ENCODE results near the gene HMGB4. TPM values are rescaled to one million over a fixed set of nuclear protein-coding genes. Genes with fewer than 3 reads are reported as not detected.

HMGB4 gene
- total RNA-seq, 1 donor: not detected

DNA sequence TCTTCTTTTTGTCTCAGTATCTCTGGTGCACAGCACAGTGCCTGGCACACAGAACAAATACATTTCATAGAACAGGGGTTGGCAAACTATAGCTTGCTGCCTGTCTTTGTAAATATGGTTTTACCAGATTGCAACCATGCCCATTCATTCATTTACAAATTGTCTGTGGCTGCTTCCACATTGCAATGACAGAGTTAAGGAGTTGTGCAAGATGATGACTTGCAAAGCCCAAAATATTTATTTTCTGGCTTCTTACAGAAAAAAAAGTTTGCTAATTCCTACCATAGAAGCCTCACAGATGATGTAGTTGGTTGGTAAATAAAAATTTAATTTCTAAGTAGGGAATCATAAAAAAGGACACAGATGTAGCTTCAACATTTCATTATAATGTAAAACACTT, 11.2 kb upstream of the HMGB4 start:
- peak; percentile 6 for DNase-seq (ENCODE audit: low read depth)
- TF ChIP-seq, protein P1, sequence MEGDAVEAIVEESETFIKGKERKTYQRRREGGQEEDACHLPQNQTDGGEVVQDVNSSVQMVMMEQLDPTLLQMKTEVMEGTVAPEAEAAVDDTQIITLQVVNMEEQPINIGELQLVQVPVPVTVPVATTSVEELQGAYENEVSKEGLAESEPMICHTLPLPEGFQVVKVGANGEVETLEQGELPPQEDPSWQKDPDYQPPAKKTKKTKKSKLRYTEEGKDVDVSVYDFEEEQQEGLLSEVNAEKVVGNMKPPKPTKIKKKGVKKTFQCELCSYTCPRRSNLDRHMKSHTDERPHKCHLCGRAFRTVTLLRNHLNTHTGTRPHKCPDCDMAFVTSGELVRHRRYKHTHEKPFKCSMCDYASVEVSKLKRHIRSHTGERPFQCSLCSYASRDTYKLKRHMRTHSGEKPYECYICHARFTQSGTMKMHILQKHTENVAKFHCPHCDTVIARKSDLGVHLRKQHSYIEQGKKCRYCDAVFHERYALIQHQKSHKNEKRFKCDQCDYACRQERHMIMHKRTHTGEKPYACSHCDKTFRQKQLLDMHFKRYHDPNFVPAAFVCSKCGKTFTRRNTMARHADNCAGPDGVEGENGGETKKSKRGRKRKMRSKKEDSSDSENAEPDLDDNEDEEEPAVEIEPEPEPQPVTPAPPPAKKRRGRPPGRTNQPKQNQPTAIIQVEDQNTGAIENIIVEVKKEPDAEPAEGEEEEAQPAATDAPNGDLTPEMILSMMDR (IDR thresholded peaks at IDR 0.05; ENCODE audit: insufficient read depth, low read depth, low read length): no peak

DNA sequence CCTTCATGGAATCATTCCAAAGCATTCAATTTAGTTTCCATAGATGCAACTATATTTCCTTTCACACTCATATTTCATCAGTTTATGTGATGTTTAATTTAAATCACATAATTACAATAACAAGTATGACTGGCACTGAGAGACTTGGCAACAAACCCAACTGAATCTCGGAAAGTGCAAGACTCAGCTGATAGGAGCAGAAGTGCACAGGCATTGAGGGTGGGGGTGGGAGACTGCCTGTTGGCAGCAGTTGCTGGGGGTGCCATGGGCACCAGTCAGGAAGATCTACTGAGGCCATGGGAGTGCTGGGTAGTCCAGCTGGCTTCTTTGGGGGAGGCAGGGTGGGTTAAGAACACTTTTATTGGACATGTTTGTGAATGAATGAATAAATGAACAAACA, 10.4 kb upstream of the HMGB4 start:
- DNase-seq (ENCODE audit: low read depth): no peak
- TF ChIP-seq, protein P1 (IDR thresholded peaks at IDR 0.05; ENCODE audit: insufficient read depth, low read depth, low read length): no peak

More for the DNA sequence above, 11.2 kb upstream of the HMGB4 start:
- H3K4me3 ChIP-seq (ENCODE audit: low read depth, low read length): no peak overlapping the region

DNA sequence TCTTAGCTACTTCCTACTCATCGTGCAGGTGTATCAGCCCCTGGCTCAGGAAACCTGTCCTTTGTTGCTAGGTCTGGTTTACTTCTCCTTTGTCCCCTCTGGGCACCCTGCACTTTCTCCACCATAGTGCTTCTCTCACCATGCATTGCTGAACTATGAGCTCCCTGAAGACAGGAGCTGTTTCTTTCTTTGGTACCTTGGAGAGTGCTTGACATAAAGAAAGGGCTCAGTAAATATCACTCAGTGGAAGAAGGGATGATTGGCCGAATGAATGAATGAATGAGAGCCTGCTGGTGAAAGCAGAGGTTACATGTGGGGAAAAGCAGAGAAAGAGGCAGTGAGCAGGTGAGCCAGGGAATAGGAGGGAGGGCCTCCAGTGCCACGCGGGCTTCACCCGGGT, 9.8 kb upstream of the HMGB4 start:
- TF ChIP-seq, protein P1 (IDR thresholded peaks at IDR 0.05; ENCODE audit: insufficient read depth, low read depth, low read length): no peak
- no peak for DNase-seq (ENCODE audit: low read depth)
- H3K4me3 ChIP-seq (ENCODE audit: low read depth, low read length): no peak overlapping the region

More for the DNA sequence above, 10.4 kb upstream of the HMGB4 start:
- H3K4me3 ChIP-seq (ENCODE audit: low read depth, low read length): no peak overlapping the region

DNA sequence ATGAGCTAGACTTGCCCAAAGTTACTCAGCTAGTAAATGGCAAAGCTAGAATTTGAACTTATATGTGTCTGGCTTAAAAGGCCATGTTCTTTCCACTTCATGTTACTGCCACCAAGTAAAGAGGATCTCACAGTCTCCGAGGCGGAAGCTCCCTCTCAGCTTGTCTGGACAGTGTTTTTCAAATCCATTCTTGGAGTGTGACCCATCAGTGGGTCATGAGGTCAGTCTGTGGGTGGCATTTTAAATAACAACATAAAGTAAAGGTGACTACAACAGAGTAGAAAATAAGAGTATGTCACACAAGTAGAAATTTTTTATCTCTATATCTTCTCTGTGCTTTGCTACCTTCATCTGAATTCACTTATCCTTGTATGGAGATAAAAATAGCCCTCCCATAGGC, 3.2 kb upstream of the HMGB4 start:
- no peak overlapping the region for H3K4me3 ChIP-seq (ENCODE audit: low read depth, low read length)
- TF ChIP-seq, protein P1 (IDR thresholded peaks at IDR 0.05; ENCODE audit: insufficient read depth, low read depth, low read length): no peak
- DNase-seq (ENCODE audit: low read depth): no peak

DNA sequence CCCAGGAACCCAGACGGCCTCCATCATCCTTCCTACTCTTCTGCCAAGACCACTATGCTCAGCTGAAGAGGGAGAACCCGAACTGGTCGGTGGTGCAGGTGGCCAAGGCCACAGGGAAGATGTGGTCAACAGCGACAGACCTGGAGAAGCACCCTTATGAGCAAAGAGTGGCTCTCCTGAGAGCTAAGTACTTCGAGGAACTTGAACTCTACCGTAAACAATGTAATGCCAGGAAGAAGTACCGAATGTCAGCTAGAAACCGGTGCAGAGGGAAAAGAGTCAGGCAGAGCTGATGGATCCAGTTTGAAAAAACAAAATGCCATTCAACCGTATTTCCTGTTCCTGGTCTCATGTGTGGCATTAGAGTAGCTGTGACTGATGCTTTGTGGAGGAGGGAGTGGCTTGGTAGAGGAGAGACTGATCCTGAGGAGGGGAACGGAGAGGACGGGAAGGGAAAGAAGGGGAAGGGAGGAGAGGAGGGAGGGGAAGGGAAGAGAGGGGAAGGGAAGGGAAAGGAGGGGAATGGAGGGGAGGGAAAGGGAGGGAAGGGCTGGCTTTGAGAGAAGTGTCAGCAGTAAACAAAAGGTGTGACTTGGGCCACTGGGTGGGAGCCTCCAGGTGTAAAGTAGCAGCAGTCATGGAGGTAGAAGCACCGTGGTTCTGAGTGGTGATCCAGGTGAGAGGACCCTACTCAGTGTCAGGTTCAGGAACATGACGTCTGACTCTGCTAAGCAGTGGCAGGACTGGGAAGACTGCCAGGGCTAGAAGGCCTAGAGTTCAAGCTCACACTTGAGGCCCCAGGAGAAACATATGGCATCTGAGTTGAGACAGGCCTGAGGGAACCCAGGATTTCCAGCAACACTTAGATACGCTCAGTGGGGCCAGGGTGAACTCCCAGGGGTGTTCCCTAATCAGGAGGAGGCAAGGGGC, 846 bp downstream of the HMGB4 start:
- TF ChIP-seq, protein P1 (IDR thresholded peaks at IDR 0.05; ENCODE audit: insufficient read depth, low read depth, low read length): no peak

DNA sequence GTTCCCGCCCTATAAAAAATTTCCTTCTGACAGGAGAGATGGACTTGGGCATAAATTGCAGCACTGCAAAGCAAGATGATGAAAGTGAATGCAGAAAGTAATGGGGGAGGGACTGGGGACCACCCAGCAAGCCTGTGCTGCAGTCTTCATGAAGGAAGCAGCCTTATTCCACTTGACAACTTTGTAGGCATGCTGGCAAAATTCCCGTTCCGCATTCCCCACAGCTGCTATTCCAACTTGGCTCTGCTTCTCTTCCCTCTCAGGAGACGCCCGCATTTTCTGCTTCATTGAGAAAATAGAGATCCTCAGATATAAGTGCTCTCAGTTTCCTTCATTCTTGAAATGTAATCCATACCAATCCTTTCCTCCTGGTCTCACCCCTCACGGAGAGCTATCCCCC, 2.4 kb downstream of the HMGB4 start:
- H3K4me3 ChIP-seq (ENCODE audit: low read depth, low read length): no peak overlapping the region
- no peak for DNase-seq (ENCODE audit: low read depth)
- TF ChIP-seq, protein P1 (IDR thresholded peaks at IDR 0.05; ENCODE audit: insufficient read depth, low read depth, low read length): no peak

More for the DNA sequence above, 846 bp downstream of the HMGB4 start:
- no peak for DNase-seq (ENCODE audit: low read depth)
- no peak overlapping the region for H3K4me3 ChIP-seq (ENCODE audit: low read depth, low read length)

Measured in fibroblast of villous mesenchyme (primary cell).